HepG2 (cell line): ENCODE measurements around the gene XRCC5. TPM values are rescaled to one million over a fixed set of nuclear protein-coding genes. Genes with fewer than 3 reads are reported as not detected.

Experiments
- EED ChIP-seq: sonication (generic); formaldehyde crosslinking; IDR thresholded peaks from 2 replicates; pipeline ENCODE4 v1.5.0; 2020; ENCODE audit warnings: mild to moderate bottlenecking, missing genetic modification reagents
- EP300 ChIP-seq, 3 experiments: sonication (generic) in 1 of 3; formaldehyde crosslinking in 1 of 3; IDR thresholded peaks; 2 replicates each; pipeline versions ENCODE4 v1.5.1 to v1.6.1; 2011 to 2020; ENCODE audit warnings: low read depth in 2 of 3, low read length in 2 of 3, borderline replicate concordance in 1 of 3, improper control_type of control experiment in 1 of 3, mild to moderate bottlenecking in 1 of 3, missing genetic modification reagents in 1 of 3, moderate library complexity in 1 of 3
- KDM5A ChIP-seq: fragments of 200-600 bp; sonication (generic); IDR thresholded peaks from 2 replicates; pipeline ENCODE4 v1.7.0; 2018; ENCODE audit warnings: antibody characterized with exemption, mild to moderate bottlenecking, low read length, borderline replicate concordance
- MBD4 ChIP-seq: IDR thresholded peaks from 2 replicates; pipeline ENCODE4 v1.6.1; 2012; ENCODE audit warnings: low read length, inconsistent platforms, borderline replicate concordance
- NAIF1 ChIP-seq: sonication (generic); formaldehyde crosslinking; IDR thresholded peaks from 2 replicates; pipeline ENCODE4 v1.5.0; 2020; ENCODE audit warnings: mild to moderate bottlenecking, missing genetic modification reagents, borderline replicate concordance
- POLR2A ChIP-seq, 2 experiments: IDR thresholded peaks; 2 replicates each; pipeline ENCODE4 v1.6.1; 2011; ENCODE audit warnings: low read depth in 2 of 2, low read length in 2 of 2, mild to moderate bottlenecking in 1 of 2, moderate library complexity in 1 of 2; ENCODE audit not compliant: insufficient read depth in 1 of 2
- SMAD3 ChIP-seq: sonication (generic); formaldehyde crosslinking; IDR thresholded peaks from 2 replicates; pipeline ENCODE4 v1.4.0; 2020; ENCODE audit warnings: missing genetic modification reagents
- SRF ChIP-seq: IDR thresholded peaks from 2 replicates; pipeline ENCODE4 v1.6.1; 2011; ENCODE audit warnings: mild to moderate bottlenecking, low read depth, low read length, moderate library complexity
- STAG1 ChIP-seq: sonication (generic); formaldehyde crosslinking; IDR thresholded peaks from 2 replicates; pipeline ENCODE4 v1.4.0; 2020; ENCODE audit warnings: missing genetic modification reagents
- TBL1XR1 ChIP-seq: fragments of 150-350 bp; IDR thresholded peaks from 2 replicates; pipeline ENCODE4 v1.6.1; 2014; ENCODE audit warnings: borderline replicate concordance, low read length; ENCODE audit not compliant: partially characterized antibody
- U2AF2 ChIP-seq: fragments of 200-400 bp; formaldehyde crosslinking; IDR thresholded peaks from 2 replicates; pipeline ENCODE4 v1.6.1; 2017; ENCODE audit warnings: low read depth, mild to moderate bottlenecking, low read length
- ZNF317 ChIP-seq: sonication (generic); formaldehyde crosslinking; IDR thresholded peaks from 2 replicates; pipeline ENCODE4 v1.5.0; 2020; ENCODE audit warnings: mild to moderate bottlenecking, missing genetic modification reagents
- ZNF350 ChIP-seq: sonication (generic); formaldehyde crosslinking; IDR thresholded peaks from 2 replicates; pipeline ENCODE4 v1.4.0; 2020; ENCODE audit warnings: mild to moderate bottlenecking, low read depth, missing genetic modification reagents, borderline replicate concordance
- ZNF619 ChIP-seq: sonication (generic); formaldehyde crosslinking; IDR thresholded peaks from 2 replicates; pipeline ENCODE4 v1.4.0; 2020; ENCODE audit warnings: mild to moderate bottlenecking, missing genetic modification reagents
- ZNF713 ChIP-seq: sonication (generic); formaldehyde crosslinking; IDR thresholded peaks from 2 replicates; pipeline ENCODE4 v1.4.0; 2020; ENCODE audit warnings: mild to moderate bottlenecking, missing genetic modification reagents
- ZNF761 ChIP-seq: sonication (generic); formaldehyde crosslinking; conservative IDR thresholded peaks from 2 replicates; pipeline ENCODE4 v1.4.0; 2020; ENCODE audit warnings: mild to moderate bottlenecking, missing genetic modification reagents
- ZNF850 ChIP-seq: sonication (generic); formaldehyde crosslinking; conservative IDR thresholded peaks from 2 replicates; pipeline ENCODE4 v1.9.0; 2021; ENCODE audit warnings: mild to moderate bottlenecking, missing genetic modification reagents
- polyA plus RNA-seq, 8 experiments: library from polyadenylated mRNA; depleted of rRNA in 3 of 8; stranded (reverse) in 7 of 8; unstranded in 1 of 8; fragments of >200 nt; fragmentation: Illumina TruSeq in 4 of 8; extraction: Trizol in 4 of 8; gene quantifications; 2 replicates each; pipeline versions ENCODE4 v1.2.1 to v1.2.3, GENCODE V29; 2011 to 2016; ENCODE audit warnings: low read depth in 4 of 8, missing spikeins in 1 of 8, mixed read lengths in 1 of 8; ENCODE audit not compliant: insufficient read depth in 1 of 8
- total RNA-seq, 5 experiments: library from RNA; depleted of rRNA; stranded (reverse); fragments of >200 nt; fragmentation: Illumina TruSeq; extraction: Trizol; gene quantifications; 2 replicates each; pipeline ENCODE4 v1.2.3, GENCODE V29; 2016; ENCODE audit warnings: low read depth in 1 of 5
- TF ChIP-seq, protein P1 (sequence below): sonication (generic); formaldehyde crosslinking; IDR thresholded peaks from 2 replicates; pipeline ENCODE4 v1.8.0; 2022; ENCODE audit warnings: low read depth, missing genetic modification reagents
- TF ChIP-seq, protein P2 (sequence below): sonication (generic); formaldehyde crosslinking; conservative IDR thresholded peaks from 2 replicates; pipeline ENCODE4 v1.4.0; 2020; ENCODE audit warnings: missing genetic modification reagents
- TF ChIP-seq, protein P3 (sequence below): sonication (generic); formaldehyde crosslinking; IDR thresholded peaks from 2 replicates; pipeline ENCODE4; 2020; ENCODE audit warnings: missing genetic modification reagents, mild to moderate bottlenecking, borderline replicate concordance
- TF ChIP-seq, protein P4 (sequence below): sonication (generic); formaldehyde crosslinking; IDR thresholded peaks from 2 replicates; pipeline ENCODE4 v1.9.0; 2021; ENCODE audit warnings: missing genetic modification reagents, borderline replicate concordance

Gene XRCC5
- total and polyA plus RNA-seq, 2 of the 13 experiments (the other 11 are each of a cell fraction or from before 2014, with no cell fraction given) = 264 to 454 TPM

DNA sequence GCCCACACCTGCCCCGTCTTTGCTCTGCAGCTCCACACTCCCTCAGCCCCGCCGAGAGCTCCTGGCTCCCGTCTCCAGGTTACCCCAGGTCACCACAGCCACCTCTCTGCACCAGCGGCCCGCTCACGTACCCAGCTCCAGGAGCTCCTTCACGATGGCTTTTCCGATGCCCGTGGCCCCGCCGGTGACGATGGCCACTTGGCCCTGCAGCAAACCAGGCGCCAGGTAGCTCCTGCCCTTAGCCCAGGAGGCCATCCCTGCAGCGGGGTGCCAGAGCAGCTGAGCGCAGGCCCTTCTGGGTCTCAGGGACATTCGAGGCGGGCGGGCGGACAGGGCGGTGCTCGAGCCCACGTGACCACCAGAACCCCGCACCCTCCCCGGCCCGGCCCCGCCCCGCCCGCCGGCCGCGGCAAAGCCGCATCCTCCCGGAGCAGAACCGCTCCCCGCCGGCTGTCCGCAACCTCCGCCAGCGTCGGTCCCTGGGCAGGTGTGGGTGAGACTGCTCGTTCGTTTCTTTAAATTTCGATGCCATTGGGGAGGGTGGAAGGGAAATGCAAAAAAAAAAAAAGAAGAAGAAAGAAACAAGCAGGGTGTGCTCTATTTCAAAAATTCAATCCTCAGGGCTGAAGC lies 27.5 kb upstream of the XRCC5 start, which contains the start of the genes PECR and TMEM169 (continued):
- no peak for TF ChIP-seq U2AF2
- no peak; the same call in 1 of the 2 replicates for TF ChIP-seq NAIF1
- peak; percentile 97 for TF ChIP-seq ZNF619
- TF ChIP-seq TBL1XR1 = no peak
- no peak for TF ChIP-seq STAG1 (CRISPR knock-in tag)
- TF ChIP-seq, protein P1, sequence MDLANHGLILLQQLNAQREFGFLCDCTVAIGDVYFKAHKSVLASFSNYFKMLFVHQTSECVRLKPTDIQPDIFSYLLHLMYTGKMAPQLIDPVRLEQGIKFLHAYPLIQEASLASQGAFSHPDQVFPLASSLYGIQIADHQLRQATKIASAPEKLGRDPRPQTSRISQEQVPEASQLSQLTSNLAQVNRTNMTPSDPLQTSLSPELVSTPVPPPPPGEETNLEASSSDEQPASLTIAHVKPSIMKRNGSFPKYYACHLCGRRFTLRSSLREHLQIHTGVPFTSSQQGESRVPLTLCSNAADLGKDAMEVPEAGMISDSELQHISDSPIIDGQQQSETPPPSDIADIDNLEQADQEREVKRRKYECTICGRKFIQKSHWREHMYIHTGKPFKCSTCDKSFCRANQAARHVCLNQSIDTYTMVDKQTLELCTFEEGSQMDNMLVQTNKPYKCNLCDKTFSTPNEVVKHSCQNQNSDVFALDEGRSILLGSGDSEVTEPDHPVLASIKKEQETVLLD = no peak; the same call in 1 of the 2 replicates
- TF ChIP-seq EP300 (IDR thresholded peaks at IDR 0.05; ENCODE audit: low read depth in 2 of 2, low read length in 2 of 2) = no peak
- 0 out of 2 replicates have a peak, but pooled peaks have one; percentile 20 for TF ChIP-seq EP300 (CRISPR knock-in tag; IDR thresholded peaks at IDR 0.05; ENCODE audit: borderline replicate concordance)
- TF ChIP-seq, protein P2, sequence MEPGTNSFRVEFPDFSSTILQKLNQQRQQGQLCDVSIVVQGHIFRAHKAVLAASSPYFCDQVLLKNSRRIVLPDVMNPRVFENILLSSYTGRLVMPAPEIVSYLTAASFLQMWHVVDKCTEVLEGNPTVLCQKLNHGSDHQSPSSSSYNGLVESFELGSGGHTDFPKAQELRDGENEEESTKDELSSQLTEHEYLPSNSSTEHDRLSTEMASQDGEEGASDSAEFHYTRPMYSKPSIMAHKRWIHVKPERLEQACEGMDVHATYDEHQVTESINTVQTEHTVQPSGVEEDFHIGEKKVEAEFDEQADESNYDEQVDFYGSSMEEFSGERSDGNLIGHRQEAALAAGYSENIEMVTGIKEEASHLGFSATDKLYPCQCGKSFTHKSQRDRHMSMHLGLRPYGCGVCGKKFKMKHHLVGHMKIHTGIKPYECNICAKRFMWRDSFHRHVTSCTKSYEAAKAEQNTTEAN = 0 out of 2 replicates have a peak, but pooled peaks have one; percentile 34
- peak; percentile 79 for TF ChIP-seq ZNF317 (CRISPR knock-in tag)
- TF ChIP-seq ZNF761 (CRISPR knock-in tag) = peak; percentile 64
- 0 out of 2 replicates have a peak, but pooled peaks have one; percentile 44 for TF ChIP-seq ZNF713
- TF ChIP-seq ZNF350 (CRISPR knock-in tag) = peak; percentile 94
- TF ChIP-seq, protein P3, sequence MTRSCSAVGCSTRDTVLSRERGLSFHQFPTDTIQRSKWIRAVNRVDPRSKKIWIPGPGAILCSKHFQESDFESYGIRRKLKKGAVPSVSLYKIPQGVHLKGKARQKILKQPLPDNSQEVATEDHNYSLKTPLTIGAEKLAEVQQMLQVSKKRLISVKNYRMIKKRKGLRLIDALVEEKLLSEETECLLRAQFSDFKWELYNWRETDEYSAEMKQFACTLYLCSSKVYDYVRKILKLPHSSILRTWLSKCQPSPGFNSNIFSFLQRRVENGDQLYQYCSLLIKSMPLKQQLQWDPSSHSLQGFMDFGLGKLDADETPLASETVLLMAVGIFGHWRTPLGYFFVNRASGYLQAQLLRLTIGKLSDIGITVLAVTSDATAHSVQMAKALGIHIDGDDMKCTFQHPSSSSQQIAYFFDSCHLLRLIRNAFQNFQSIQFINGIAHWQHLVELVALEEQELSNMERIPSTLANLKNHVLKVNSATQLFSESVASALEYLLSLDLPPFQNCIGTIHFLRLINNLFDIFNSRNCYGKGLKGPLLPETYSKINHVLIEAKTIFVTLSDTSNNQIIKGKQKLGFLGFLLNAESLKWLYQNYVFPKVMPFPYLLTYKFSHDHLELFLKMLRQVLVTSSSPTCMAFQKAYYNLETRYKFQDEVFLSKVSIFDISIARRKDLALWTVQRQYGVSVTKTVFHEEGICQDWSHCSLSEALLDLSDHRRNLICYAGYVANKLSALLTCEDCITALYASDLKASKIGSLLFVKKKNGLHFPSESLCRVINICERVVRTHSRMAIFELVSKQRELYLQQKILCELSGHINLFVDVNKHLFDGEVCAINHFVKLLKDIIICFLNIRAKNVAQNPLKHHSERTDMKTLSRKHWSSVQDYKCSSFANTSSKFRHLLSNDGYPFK (CRISPR knock-in tag) = peak; percentile 85
- peak; percentile 93 to 100 for TF ChIP-seq POLR2A (IDR thresholded peaks at IDR 0.05; ENCODE audit: insufficient read depth in 1 of 2, low read depth in 2 of 2, low read length in 2 of 2)
- TF ChIP-seq EED (CRISPR knock-in tag) = peak; percentile 90; the same call in 1 of the 2 replicates
- no peak for TF ChIP-seq MBD4
- TF ChIP-seq, protein P4, sequence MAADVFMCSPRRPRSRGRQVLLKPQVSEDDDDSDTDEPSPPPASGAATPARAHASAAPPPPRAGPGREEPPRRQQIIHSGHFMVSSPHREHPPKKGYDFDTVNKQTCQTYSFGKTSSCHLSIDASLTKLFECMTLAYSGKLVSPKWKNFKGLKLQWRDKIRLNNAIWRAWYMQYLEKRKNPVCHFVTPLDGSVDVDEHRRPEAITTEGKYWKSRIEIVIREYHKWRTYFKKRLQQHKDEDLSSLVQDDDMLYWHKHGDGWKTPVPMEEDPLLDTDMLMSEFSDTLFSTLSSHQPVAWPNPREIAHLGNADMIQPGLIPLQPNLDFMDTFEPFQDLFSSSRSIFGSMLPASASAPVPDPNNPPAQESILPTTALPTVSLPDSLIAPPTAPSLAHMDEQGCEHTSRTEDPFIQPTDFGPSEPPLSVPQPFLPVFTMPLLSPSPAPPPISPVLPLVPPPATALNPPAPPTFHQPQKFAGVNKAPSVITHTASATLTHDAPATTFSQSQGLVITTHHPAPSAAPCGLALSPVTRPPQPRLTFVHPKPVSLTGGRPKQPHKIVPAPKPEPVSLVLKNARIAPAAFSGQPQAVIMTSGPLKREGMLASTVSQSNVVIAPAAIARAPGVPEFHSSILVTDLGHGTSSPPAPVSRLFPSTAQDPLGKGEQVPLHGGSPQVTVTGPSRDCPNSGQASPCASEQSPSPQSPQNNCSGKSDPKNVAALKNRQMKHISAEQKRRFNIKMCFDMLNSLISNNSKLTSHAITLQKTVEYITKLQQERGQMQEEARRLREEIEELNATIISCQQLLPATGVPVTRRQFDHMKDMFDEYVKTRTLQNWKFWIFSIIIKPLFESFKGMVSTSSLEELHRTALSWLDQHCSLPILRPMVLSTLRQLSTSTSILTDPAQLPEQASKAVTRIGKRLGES (CRISPR knock-in tag) = no peak
- peak; percentile 97 for TF ChIP-seq SMAD3
- TF ChIP-seq ZNF850 (CRISPR knock-in tag) = 0 out of 2 replicates have a peak, but pooled peaks have one; percentile 57
- TF ChIP-seq KDM5A = peak; percentile 43; the same call in 1 of the 2 replicates
- TF ChIP-seq SRF = no peak
